ENCODE measurements around the gene CSRNP3. TPM values are rescaled to one million over a fixed set of nuclear protein-coding genes. Genes with fewer than 3 reads are reported as not detected.

The CSRNP3 gene
- total and polyA plus RNA-seq, 10 of the 15 experiments (the other 5 are each of a cell fraction or from before 2014, with no cell fraction given): 0.03 to 5.2 (median 0.11) TPM; not detected in 1

DNA sequence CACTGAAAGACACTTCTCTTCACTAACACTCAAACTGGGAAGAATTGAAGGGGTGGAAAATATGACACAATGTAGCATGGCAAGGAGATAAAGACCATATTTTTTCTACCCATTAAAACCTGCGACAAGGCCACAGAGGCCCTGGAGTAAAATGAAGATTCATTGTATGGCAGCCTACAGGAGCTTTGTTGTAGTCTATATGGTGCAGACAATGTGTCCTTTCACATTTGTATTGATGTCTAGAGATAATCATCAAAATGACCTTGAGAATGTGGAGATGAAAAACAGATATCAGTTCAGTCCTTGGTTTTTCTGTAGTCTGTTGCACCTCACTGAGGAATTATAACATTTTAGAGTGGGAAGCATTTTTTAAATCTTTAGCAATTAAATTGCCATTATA, 80.1 kb downstream of the CSRNP3 start:
- H3K4me3 ChIP-seq: no peak overlapping the region
- intact Hi-C loops (cut with micrococcal nuclease; ENCODE audit: unreplicated experiment) (no loop called here), in situ Hi-C loops (cut with MboI) (no loop called here)
- SMC1A ChIA-PET (ENCODE audit: uncharacterized antibody, unreplicated experiment): interaction anchor here (0.8 to 6.4 kb wide), 14 partner anchors 12 to 147 kb away, joined by 3 to 60 read pairs (median 5); no protein-coding TSS in a partner anchor
- 61% methylated on average over 1 of the region's 1 CpG for WGBS (ENCODE audit: insufficient coverage, insufficient replicate concordance, low lambda C conversion rate, missing lambda C conversion rate)
- H3K4me1 ChIP-seq (ENCODE audit: control insufficient read depth, insufficient read depth, low read length): no peaks in the 10 kb centered on the region
- FAIRE-seq (no peak), DNase-seq (ENCODE audit: low read depth, low spot score) (no peak), ATAC-seq (no peak)
- H3K27me3 ChIP-seq (replicated peaks in 1 of 2; ENCODE audit: control insufficient read depth in 2 of 2, insufficient read depth in 2 of 2, low read length in 1 of 2): no peaks in the 10 kb centered on the region
- H4K20me1 ChIP-seq (ENCODE audit: control insufficient read depth, insufficient read depth): no peaks in the 10 kb centered on the region
- RAD21 ChIA-PET (ENCODE audit: unreplicated experiment): interaction anchor here (0.9 to 1.6 kb wide), 9 partner anchors 10 to 325 kb away, joined by 3 to 7 read pairs (median 3); no protein-coding TSS in a partner anchor
- no peak overlapping the region for H3K4me2 ChIP-seq (ENCODE audit: control insufficient read depth, insufficient read depth)
- BruUV-seq (replicated peaks): no TSS peak
- TF ChIP-seq, protein P1, sequence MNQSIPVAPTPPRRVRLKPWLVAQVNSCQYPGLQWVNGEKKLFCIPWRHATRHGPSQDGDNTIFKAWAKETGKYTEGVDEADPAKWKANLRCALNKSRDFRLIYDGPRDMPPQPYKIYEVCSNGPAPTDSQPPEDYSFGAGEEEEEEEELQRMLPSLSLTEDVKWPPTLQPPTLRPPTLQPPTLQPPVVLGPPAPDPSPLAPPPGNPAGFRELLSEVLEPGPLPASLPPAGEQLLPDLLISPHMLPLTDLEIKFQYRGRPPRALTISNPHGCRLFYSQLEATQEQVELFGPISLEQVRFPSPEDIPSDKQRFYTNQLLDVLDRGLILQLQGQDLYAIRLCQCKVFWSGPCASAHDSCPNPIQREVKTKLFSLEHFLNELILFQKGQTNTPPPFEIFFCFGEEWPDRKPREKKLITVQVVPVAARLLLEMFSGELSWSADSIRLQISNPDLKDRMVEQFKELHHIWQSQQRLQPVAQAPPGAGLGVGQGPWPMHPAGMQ (IDR thresholded peaks at IDR 0.05; ENCODE audit: borderline replicate concordance): no peak
- TF ChIP-seq, protein P2, sequence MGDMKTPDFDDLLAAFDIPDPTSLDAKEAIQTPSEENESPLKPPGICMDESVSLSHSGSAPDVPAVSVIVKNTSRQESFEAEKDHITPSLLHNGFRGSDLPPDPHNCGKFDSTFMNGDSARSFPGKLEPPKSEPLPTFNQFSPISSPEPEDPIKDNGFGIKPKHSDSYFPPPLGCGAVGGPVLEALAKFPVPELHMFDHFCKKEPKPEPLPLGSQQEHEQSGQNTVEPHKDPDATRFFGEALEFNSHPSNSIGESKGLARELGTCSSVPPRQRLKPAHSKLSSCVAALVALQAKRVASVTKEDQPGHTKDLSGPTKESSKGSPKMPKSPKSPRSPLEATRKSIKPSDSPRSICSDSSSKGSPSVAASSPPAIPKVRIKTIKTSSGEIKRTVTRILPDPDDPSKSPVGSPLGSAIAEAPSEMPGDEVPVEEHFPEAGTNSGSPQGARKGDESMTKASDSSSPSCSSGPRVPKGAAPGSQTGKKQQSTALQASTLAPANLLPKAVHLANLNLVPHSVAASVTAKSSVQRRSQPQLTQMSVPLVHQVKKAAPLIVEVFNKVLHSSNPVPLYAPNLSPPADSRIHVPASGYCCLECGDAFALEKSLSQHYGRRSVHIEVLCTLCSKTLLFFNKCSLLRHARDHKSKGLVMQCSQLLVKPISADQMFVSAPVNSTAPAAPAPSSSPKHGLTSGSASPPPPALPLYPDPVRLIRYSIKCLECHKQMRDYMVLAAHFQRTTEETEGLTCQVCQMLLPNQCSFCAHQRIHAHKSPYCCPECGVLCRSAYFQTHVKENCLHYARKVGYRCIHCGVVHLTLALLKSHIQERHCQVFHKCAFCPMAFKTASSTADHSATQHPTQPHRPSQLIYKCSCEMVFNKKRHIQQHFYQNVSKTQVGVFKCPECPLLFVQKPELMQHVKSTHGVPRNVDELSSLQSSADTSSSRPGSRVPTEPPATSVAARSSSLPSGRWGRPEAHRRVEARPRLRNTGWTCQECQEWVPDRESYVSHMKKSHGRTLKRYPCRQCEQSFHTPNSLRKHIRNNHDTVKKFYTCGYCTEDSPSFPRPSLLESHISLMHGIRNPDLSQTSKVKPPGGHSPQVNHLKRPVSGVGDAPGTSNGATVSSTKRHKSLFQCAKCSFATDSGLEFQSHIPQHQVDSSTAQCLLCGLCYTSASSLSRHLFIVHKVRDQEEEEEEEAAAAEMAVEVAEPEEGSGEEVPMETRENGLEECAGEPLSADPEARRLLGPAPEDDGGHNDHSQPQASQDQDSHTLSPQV (IDR thresholded peaks at IDR 0.05): no peak
- no peak for TF ChIP-seq BRCA1 (IDR thresholded peaks at IDR 0.05; ENCODE audit: low read depth, low read length)
- TF ChIP-seq, protein P3, sequence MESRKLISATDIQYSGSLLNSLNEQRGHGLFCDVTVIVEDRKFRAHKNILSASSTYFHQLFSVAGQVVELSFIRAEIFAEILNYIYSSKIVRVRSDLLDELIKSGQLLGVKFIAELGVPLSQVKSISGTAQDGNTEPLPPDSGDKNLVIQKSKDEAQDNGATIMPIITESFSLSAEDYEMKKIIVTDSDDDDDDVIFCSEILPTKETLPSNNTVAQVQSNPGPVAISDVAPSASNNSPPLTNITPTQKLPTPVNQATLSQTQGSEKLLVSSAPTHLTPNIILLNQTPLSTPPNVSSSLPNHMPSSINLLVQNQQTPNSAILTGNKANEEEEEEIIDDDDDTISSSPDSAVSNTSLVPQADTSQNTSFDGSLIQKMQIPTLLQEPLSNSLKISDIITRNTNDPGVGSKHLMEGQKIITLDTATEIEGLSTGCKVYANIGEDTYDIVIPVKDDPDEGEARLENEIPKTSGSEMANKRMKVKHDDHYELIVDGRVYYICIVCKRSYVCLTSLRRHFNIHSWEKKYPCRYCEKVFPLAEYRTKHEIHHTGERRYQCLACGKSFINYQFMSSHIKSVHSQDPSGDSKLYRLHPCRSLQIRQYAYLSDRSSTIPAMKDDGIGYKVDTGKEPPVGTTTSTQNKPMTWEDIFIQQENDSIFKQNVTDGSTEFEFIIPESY (IDR thresholded peaks at IDR 0.05): no peak
- TF ChIP-seq, protein P4, sequence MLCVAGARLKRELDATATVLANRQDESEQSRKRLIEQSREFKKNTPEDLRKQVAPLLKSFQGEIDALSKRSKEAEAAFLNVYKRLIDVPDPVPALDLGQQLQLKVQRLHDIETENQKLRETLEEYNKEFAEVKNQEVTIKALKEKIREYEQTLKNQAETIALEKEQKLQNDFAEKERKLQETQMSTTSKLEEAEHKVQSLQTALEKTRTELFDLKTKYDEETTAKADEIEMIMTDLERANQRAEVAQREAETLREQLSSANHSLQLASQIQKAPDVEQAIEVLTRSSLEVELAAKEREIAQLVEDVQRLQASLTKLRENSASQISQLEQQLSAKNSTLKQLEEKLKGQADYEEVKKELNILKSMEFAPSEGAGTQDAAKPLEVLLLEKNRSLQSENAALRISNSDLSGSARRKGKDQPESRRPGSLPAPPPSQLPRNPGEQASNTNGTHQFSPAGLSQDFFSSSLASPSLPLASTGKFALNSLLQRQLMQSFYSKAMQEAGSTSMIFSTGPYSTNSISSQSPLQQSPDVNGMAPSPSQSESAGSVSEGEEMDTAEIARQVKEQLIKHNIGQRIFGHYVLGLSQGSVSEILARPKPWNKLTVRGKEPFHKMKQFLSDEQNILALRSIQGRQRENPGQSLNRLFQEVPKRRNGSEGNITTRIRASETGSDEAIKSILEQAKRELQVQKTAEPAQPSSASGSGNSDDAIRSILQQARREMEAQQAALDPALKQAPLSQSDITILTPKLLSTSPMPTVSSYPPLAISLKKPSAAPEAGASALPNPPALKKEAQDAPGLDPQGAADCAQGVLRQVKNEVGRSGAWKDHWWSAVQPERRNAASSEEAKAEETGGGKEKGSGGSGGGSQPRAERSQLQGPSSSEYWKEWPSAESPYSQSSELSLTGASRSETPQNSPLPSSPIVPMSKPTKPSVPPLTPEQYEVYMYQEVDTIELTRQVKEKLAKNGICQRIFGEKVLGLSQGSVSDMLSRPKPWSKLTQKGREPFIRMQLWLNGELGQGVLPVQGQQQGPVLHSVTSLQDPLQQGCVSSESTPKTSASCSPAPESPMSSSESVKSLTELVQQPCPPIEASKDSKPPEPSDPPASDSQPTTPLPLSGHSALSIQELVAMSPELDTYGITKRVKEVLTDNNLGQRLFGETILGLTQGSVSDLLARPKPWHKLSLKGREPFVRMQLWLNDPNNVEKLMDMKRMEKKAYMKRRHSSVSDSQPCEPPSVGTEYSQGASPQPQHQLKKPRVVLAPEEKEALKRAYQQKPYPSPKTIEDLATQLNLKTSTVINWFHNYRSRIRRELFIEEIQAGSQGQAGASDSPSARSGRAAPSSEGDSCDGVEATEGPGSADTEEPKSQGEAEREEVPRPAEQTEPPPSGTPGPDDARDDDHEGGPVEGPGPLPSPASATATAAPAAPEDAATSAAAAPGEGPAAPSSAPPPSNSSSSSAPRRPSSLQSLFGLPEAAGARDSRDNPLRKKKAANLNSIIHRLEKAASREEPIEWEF (IDR thresholded peaks at IDR 0.05; ENCODE audit: insufficient replicate concordance, low read depth, low read length): no peak
- TF ChIP-seq NBN (IDR thresholded peaks at IDR 0.05): no peak
- no peak for TF ChIP-seq NR2C1 (IDR thresholded peaks at IDR 0.05)
- no peaks in the 10 kb centered on the region for H3K9me3 ChIP-seq (replicated peaks; ENCODE audit: control insufficient read depth, insufficient read depth, low read length)
- H3K79me2 ChIP-seq (ENCODE audit: control insufficient read depth, insufficient read depth, low read length): no peaks in the 10 kb centered on the region
- no peak overlapping the region for H3K27ac ChIP-seq (ENCODE audit: control insufficient read depth, insufficient read depth)
- H3K36me3 ChIP-seq (ENCODE audit: control insufficient read depth in 2 of 2, insufficient read depth in 2 of 2, low read length in 1 of 2): no peaks in the 10 kb centered on the region
- CTCF ChIA-PET: interaction anchor here (1.1 to 6.1 kb wide), 6 partner anchors 12 to 311 kb away, joined by 3 to 63 read pairs (median 4); partner anchors contain the start of gene SCN2A
- POLR2A ChIA-PET: no interaction called here
- no peak overlapping the region for H2AFZ ChIP-seq (ENCODE audit: control insufficient read depth, low read depth, low read length)
- H3K9ac ChIP-seq (ENCODE audit: control insufficient read depth, insufficient read depth, low read length): no peak overlapping the region

Data from GM12878 (cell line).